SH-SY5Y (cell line): Measurements from ENCODE around the gene VAMP4.

Experiments used
- GATA2 ChIP-seq: IDR thresholded peaks from 2 replicates; pipeline ENCODE4 v1.6.1; 2011; ENCODE audit warnings: mild to moderate bottlenecking, low read depth, low read length
- GATA3 ChIP-seq: IDR thresholded peaks from 2 replicates; pipeline ENCODE4 v1.6.1; 2011; ENCODE audit warnings: low read depth, mild to moderate bottlenecking, low read length, moderate library complexity

DNA sequence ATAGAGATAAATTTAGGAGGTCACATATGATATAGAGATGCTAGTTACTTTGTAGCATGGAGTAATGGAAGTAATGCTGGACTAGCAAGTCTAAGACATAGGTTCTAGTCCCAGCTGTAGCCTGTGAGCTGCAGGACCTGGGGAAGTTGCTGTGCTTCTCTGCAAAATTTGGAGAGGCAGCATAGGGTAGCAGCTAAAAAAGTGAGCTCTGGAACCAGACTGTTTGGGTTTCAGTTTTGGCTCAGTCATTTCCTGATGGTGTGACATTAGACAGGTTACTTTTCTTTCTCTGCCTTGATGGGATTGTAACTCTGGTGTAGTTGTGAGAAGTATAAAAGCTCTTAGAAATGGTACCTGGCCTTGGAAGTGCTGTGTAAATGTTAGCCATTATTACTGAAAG lies 42.9 kb upstream of the VAMP4 start:
- TF ChIP-seq GATA2 (no peak), GATA3 (no peak)
